GM23248 (cell line): ENCODE results near the gene MTMR1. TPM values are rescaled to one million over a fixed set of nuclear protein-coding genes. Genes with fewer than 3 reads are reported as not detected.

Source experiments
- DNase-seq: peaks from one replicate; pipeline ENCODE4 v3.0.0-alpha.2; 2015
- H2AFZ ChIP-seq: fragments of 200-600 bp; sonication (generic); 2 replicates; pipeline ENCODE4 v1.6.1; 2016; ENCODE audit warnings: antibody characterized with exemption
- H3F3A ChIP-seq: fragments of 200-600 bp; sonication (generic); 2 replicates; pipeline ENCODE4 v1.6.1; 2016; ENCODE audit warnings: mild to moderate bottlenecking, antibody characterized with exemption, mixed run types; ENCODE audit not compliant: insufficient read depth
- H3K27ac ChIP-seq: fragments of 200-600 bp; sonication (generic); 2 replicates; pipeline ENCODE4 v1.5.1; 2016; ENCODE audit warnings: mild to moderate bottlenecking
- H3K27me3 ChIP-seq: fragments of 200-600 bp; sonication (generic); replicated peaks from 2 replicates; pipeline ENCODE4 v1.6.1; 2016; ENCODE audit warnings: mild to moderate bottlenecking; ENCODE audit not compliant: insufficient read depth
- H3K36me3 ChIP-seq: fragments of 200-600 bp; sonication (generic); 2 replicates; pipeline ENCODE4 v1.6.1; 2016; ENCODE audit warnings: low read depth, mild to moderate bottlenecking
- H3K4me1 ChIP-seq: fragments of 200-600 bp; sonication (generic); 2 replicates; pipeline ENCODE4 v1.6.1; 2016; ENCODE audit warnings: mild to moderate bottlenecking; ENCODE audit not compliant: insufficient read depth
- H3K4me2 ChIP-seq: fragments of 200-600 bp; sonication (generic); one replicate; pipeline ENCODE4 v1.6.1; 2016; ENCODE audit warnings: mild to moderate bottlenecking; ENCODE audit not compliant: unreplicated experiment
- H3K4me3 ChIP-seq: fragments of 200-600 bp; sonication (generic); 2 replicates; pipeline ENCODE4 v1.5.1; 2016; ENCODE audit warnings: mild to moderate bottlenecking
- H3K79me2 ChIP-seq: fragments of 200-600 bp; sonication (generic); 2 replicates; pipeline ENCODE4 v1.6.1; 2016; ENCODE audit warnings: mild to moderate bottlenecking; ENCODE audit not compliant: insufficient read depth
- H3K9ac ChIP-seq: fragments of 200-600 bp; sonication (generic); 2 replicates; pipeline ENCODE4 v1.6.1; 2016; ENCODE audit warnings: mild to moderate bottlenecking
- H3K9me2 ChIP-seq: fragments of 200-600 bp; sonication (generic); 2 replicates; pipeline ENCODE4 v1.6.1; 2016; ENCODE audit warnings: mixed run types, mild to moderate bottlenecking, moderate library complexity; ENCODE audit not compliant: insufficient read depth
- H3K9me3 ChIP-seq: fragments of 200-600 bp; sonication (generic); one replicate; pipeline ENCODE4 v1.6.1; 2017; ENCODE audit warnings: low read depth
- H4K20me1 ChIP-seq: fragments of 200-600 bp; sonication (generic); 2 replicates; pipeline ENCODE4 v1.6.0; 2016; ENCODE audit not compliant: insufficient read depth
- EZH2 ChIP-seq: fragments of 200-600 bp; sonication (generic); IDR thresholded peaks from 2 replicates; pipeline ENCODE4 v1.6.1; 2018; ENCODE audit warnings: antibody characterized with exemption, mild to moderate bottlenecking; ENCODE audit not compliant: insufficient read depth, poor library complexity, severe bottlenecking
- EZH2phosphoT487 ChIP-seq: fragments of 200-600 bp; sonication (generic); IDR thresholded peaks from 2 replicates; pipeline ENCODE4 v1.6.1; 2018; ENCODE audit warnings: antibody characterized with exemption, moderate library complexity, mild to moderate bottlenecking, low read depth; ENCODE audit not compliant: insufficient read depth
- WGBS, 2 experiments: methylation state at CpG; one replicate each; pipeline ENCODE4 v1.1.6; 2015 to 2017; ENCODE audit warnings: low lambda C conversion rate in 2 of 2, low coverage in 1 of 2; ENCODE audit errors: missing lambda C conversion rate in 2 of 2; 5-methylcytosine and 5-hydroxymethylcytosine counted together
- in situ Hi-C: fragments of 300-500 bp; cut with MboI; formaldehyde crosslinking; loops from 2 replicates; pipeline ENCODE4 v1.15.0; 2020
- polyA plus RNA-seq: library from polyadenylated mRNA; unstranded; fragments of >200 nt; fragmentation: Nextera tagmentation; extraction: Ambion mirVana; gene quantifications from 2 replicates; pipeline ENCODE4 v1.2.1, GENCODE V29; 2016
- total RNA-seq: library from RNA; depleted of rRNA; stranded (reverse); fragments of >200 nt; shearing (Covaris generic); gene quantifications from 2 replicates; pipeline ENCODE4 v1.2.3, GENCODE V29; 2014

The MTMR1 gene
- total and polyA plus RNA-seq, 2 experiments from 2014 or later, result 2.7 to 12.8 TPM

DNA sequence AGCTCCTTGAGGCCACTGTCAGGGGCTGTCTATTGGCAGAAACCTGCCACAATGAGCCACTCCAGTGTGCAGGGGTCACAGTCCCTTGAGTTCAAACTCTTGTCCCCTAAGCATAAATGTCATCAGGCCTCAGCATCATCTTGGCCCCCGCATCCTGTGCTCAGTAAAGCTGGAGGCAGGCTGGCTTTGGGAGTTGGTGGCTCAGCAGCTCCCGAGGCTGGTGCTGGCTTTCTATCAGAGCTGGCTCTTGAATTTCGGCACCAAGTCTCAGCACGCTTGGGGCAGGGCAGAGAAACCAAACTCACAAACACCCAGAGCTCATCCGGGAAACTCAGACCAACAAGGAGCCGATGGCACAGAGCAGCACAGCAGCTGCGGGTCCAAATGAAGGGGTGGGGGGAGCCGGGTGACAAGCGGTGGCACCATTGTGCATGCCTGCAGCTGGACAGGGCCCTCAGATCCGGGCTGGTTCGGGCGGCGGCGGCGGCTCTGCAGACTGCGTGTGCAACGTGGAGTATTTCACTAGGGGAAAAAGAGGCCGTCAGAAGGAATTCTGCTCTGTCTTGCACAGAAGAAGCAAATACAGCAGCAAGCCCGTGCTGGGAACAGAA is 75.5 kb downstream of the MTMR1 start:
- Histone ChIP-seq H3K79me2 (no peaks in the 10 kb centered on the region), H3K9me2 (no peaks in the 10 kb centered on the region), H3F3A (no peaks in the 10 kb centered on the region), H3K9me3 (no peaks in the 10 kb centered on the region), H3K9ac (no peak overlapping the region), H3K27me3 (no peaks in the 10 kb centered on the region), H3K27ac (no peak overlapping the region), H3K4me1 (peaks cover 6% of the 10 kb centered on the region), H3K36me3 (no peaks in the 10 kb centered on the region), H3K4me2 (no peak overlapping the region), H3K4me3 (no peak overlapping the region), H2AFZ (no peak overlapping the region), H4K20me1 (no peaks in the 10 kb centered on the region)
- no peak for TF ChIP-seq EZH2phosphoT487
- no peak for TF ChIP-seq EZH2
- 84 to 90% methylated on average over 12 to 19 of the region's 19 CpGs for WGBS, 2 experiments
- no peak for DNase-seq
- in situ Hi-C loops, result no loop called here

- no peak for DNase-seq
- Histone ChIP-seq H4K20me1 (no peaks in the 10 kb centered on the region), H3K9me3 (no peaks in the 10 kb centered on the region), H3K27ac (no peak overlapping the region), H3K4me2 (no peak overlapping the region), H3K9me2 (no peaks in the 10 kb centered on the region), H3K9ac (no peak overlapping the region), H3K4me1 (peaks cover 6% of the 10 kb centered on the region), H3K36me3 (no peaks in the 10 kb centered on the region), H3K4me3 (no peak overlapping the region), H3K27me3 (no peaks in the 10 kb centered on the region), H3K79me2 (no peaks in the 10 kb centered on the region), H3F3A (no peaks in the 10 kb centered on the region), H2AFZ (no peak overlapping the region)
- no peak for TF ChIP-seq EZH2phosphoT487
- TF ChIP-seq EZH2, result no peak
- in situ Hi-C loops, result no loop called here
- WGBS, 2 experiments, result 80 to 83% methylated on average over 7 to 13 of the region's 13 CpGs
These were observed 76.2 kb downstream of the MTMR1 start for GRCh38 chrX:150769408-150769807.

DNA sequence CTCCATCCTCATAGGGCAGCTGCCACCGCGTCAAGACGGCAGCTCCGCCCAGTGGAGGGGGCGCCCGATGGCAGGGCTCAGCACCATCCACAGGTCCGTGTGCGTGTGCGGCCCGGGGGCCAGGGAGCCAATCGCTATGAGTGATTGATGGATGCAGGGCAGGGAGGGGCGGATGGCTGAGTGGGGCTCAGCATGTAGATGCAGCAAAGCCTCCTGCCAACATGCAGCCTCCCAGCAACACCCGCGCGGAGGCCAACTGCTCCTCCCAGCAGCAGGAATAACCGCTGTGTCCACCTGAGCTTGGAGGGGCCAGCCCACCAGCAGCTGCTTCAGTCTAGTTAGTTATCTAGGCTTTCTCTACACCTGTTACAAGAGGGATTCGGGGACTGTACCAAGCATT is 77.4 kb downstream of the MTMR1 start:
- no peaks in the 10 kb centered on the region for H3K79me2 ChIP-seq
- no peak for DNase-seq
- in situ Hi-C loops, result loop anchor here (10.0 kb wide), 1 partner anchor 314 kb away; no protein-coding TSS in a partner anchor
- no peaks in the 10 kb centered on the region for H3F3A ChIP-seq
- H3K36me3 ChIP-seq, result no peaks in the 10 kb centered on the region
- H3K9me3 ChIP-seq, result no peaks in the 10 kb centered on the region
- WGBS, 2 experiments, result 83 to 96% methylated on average over 5 to 12 of the region's 17 CpGs
- no peaks in the 10 kb centered on the region for H3K27me3 ChIP-seq
- peaks cover 6% of the 10 kb centered on the region for H3K4me1 ChIP-seq
- H4K20me1 ChIP-seq, result no peaks in the 10 kb centered on the region
- H3K4me3 ChIP-seq, result no peak overlapping the region
- no peaks in the 10 kb centered on the region for H3K9me2 ChIP-seq
- H3K4me2 ChIP-seq, result no peak overlapping the region
- no peak for TF ChIP-seq EZH2phosphoT487
- no peak for TF ChIP-seq EZH2
- no peak overlapping the region for H3K27ac ChIP-seq
- no peak overlapping the region for H3K9ac ChIP-seq
- H2AFZ ChIP-seq, result no peak overlapping the region

GRCh38 chrX:150771116-150771515 is 77.9 kb downstream of the MTMR1 start:
- no peak for TF ChIP-seq EZH2
- TF ChIP-seq EZH2phosphoT487, result no peak
- H3F3A ChIP-seq, result no peaks in the 10 kb centered on the region
- H3K27ac ChIP-seq, result no peak overlapping the region
- H3K4me1 ChIP-seq, result peaks cover 6% of the 10 kb centered on the region
- no peak overlapping the region for H3K4me2 ChIP-seq
- in situ Hi-C loops, result loop anchor here (10.0 kb wide), 1 partner anchor 314 kb away; no protein-coding TSS in a partner anchor
- no peaks in the 10 kb centered on the region for H3K9me3 ChIP-seq
- H4K20me1 ChIP-seq, result no peaks in the 10 kb centered on the region
- no peaks in the 10 kb centered on the region for H3K27me3 ChIP-seq
- H3K36me3 ChIP-seq, result no peaks in the 10 kb centered on the region
- no peak overlapping the region for H3K4me3 ChIP-seq
- no peaks in the 10 kb centered on the region for H3K9me2 ChIP-seq
- H3K79me2 ChIP-seq, result no peaks in the 10 kb centered on the region
- no peak overlapping the region for H2AFZ ChIP-seq
- H3K9ac ChIP-seq, result no peak overlapping the region
- 85% methylated on average over 9 of the region's 16 CpGs; no CpG with 5 or more reads in 1 of the 2 experiments for WGBS, 2 experiments
- DNase-seq, result no peak
